ENCODE measurements around the gene KRTAP9-9. TPM values are rescaled to one million over a fixed set of nuclear protein-coding genes. Genes with fewer than 3 reads are reported as not detected.

The KRTAP9-9 gene
- polyA plus RNA-seq, 3 donors, result not detected

GRCh38 chr17:41304091-41304490 lies 48.9 kb downstream of the KRTAP9-9 start:
- no peak for DNase-seq (ENCODE audit: extremely low read depth in 1 of 11, low read depth in 9 of 11, low spot score in 4 of 11)

Other genes starting within 250 kb of the KRTAP9-9 start
- not detected for gene KRTAP3-1, start 246.3 kb upstream of the KRTAP9-9 start, polyA plus RNA-seq (ENCODE audit: insufficient read length in 3 of 3)
- gene KRTAP1-5, start 228.2 kb upstream of the KRTAP9-9 start, polyA plus RNA-seq (ENCODE audit: insufficient read length in 3 of 3), result not detected
- gene KRTAP1-4, start 225.2 kb upstream of the KRTAP9-9 start, polyA plus RNA-seq (ENCODE audit: insufficient read length in 3 of 3), result not detected
- not detected for gene KRTAP1-3, start 220.5 kb upstream of the KRTAP9-9 start, polyA plus RNA-seq (ENCODE audit: insufficient read length in 3 of 3)
- gene KRTAP1-1, start 213.9 kb upstream of the KRTAP9-9 start, polyA plus RNA-seq (ENCODE audit: insufficient read length in 3 of 3), result not detected
- gene KRTAP2-1, start 208.1 kb upstream of the KRTAP9-9 start, polyA plus RNA-seq (ENCODE audit: insufficient read length in 3 of 3), result not detected
- not detected for gene KRTAP2-2, start 200.2 kb upstream of the KRTAP9-9 start, polyA plus RNA-seq (ENCODE audit: insufficient read length in 3 of 3)
- gene KRTAP2-3, start 195.3 kb upstream of the KRTAP9-9 start, polyA plus RNA-seq (ENCODE audit: insufficient read length in 3 of 3), result not detected
- not detected for gene KRTAP2-4, start 189.5 kb upstream of the KRTAP9-9 start, polyA plus RNA-seq (ENCODE audit: insufficient read length in 3 of 3)
- gene KRTAP4-7, start 171.2 kb upstream of the KRTAP9-9 start, polyA plus RNA-seq (ENCODE audit: insufficient read length in 3 of 3), result not detected
- gene KRTAP4-8, start 157.2 kb upstream of the KRTAP9-9 start, polyA plus RNA-seq (ENCODE audit: insufficient read length in 3 of 3), result not detected
- gene KRTAP4-16, start 153.2 kb upstream of the KRTAP9-9 start, polyA plus RNA-seq (ENCODE audit: insufficient read length in 3 of 3), result not detected
- not detected for gene KRTAP4-9, start 150.0 kb upstream of the KRTAP9-9 start, polyA plus RNA-seq (ENCODE audit: insufficient read length in 3 of 3)
- gene KRTAP4-11, start 137.0 kb upstream of the KRTAP9-9 start, polyA plus RNA-seq (ENCODE audit: insufficient read length in 3 of 3), result not detected
- gene KRTAP4-12, start 131.2 kb upstream of the KRTAP9-9 start, polyA plus RNA-seq (ENCODE audit: insufficient read length in 3 of 3), result not detected
- gene KRTAP4-6, start 114.8 kb upstream of the KRTAP9-9 start, polyA plus RNA-seq (ENCODE audit: insufficient read length in 3 of 3), result not detected
- not detected for gene KRTAP4-5, start 105.6 kb upstream of the KRTAP9-9 start, polyA plus RNA-seq (ENCODE audit: insufficient read length in 3 of 3)
- not detected for gene KRTAP4-4, start 94.6 kb upstream of the KRTAP9-9 start, polyA plus RNA-seq (ENCODE audit: insufficient read length in 3 of 3)
- not detected for gene KRTAP4-3, start 87.2 kb upstream of the KRTAP9-9 start, polyA plus RNA-seq (ENCODE audit: insufficient read length in 3 of 3)
- gene KRTAP4-2, start 77.2 kb upstream of the KRTAP9-9 start, polyA plus RNA-seq (ENCODE audit: insufficient read length in 3 of 3), result not detected
- not detected for gene KRTAP4-1, start 70.5 kb upstream of the KRTAP9-9 start, polyA plus RNA-seq (ENCODE audit: insufficient read length in 3 of 3)
- not detected for gene KRTAP9-1, start 65.5 kb upstream of the KRTAP9-9 start, polyA plus RNA-seq (ENCODE audit: insufficient read length in 3 of 3)
- not detected for gene KRTAP9-2, start 28.7 kb upstream of the KRTAP9-9 start, polyA plus RNA-seq (ENCODE audit: insufficient read length in 3 of 3)
- not detected for gene KRTAP9-3, start 22.9 kb upstream of the KRTAP9-9 start, polyA plus RNA-seq (ENCODE audit: insufficient read length in 3 of 3)
- gene KRTAP9-8, start 17.4 kb upstream of the KRTAP9-9 start, polyA plus RNA-seq (ENCODE audit: insufficient read length in 3 of 3), result not detected
- not detected for gene KRTAP9-4, start 5.7 kb upstream of the KRTAP9-9 start, polyA plus RNA-seq (ENCODE audit: insufficient read length in 3 of 3)
- gene KRTAP9-6, start 10.0 kb downstream of the KRTAP9-9 start, polyA plus RNA-seq (ENCODE audit: insufficient read length in 3 of 3), result under 1 TPM in 1 of 3 donors, not detected in 2; 0.19 TPM
- not detected for gene KRTAP9-7, start 20.3 kb downstream of the KRTAP9-9 start, polyA plus RNA-seq (ENCODE audit: insufficient read length in 3 of 3)
- not detected for gene KRTAP29-1, start 47.5 kb downstream of the KRTAP9-9 start, polyA plus RNA-seq (ENCODE audit: insufficient read length in 3 of 3)
- gene KRTAP16-1, start 53.9 kb downstream of the KRTAP9-9 start, polyA plus RNA-seq (ENCODE audit: insufficient read length in 3 of 3), result not detected
- under 1 TPM in 1 of 3 donors, not detected in 2; 0.17 TPM for gene KRTAP17-1, start 60.3 kb downstream of the KRTAP9-9 start, polyA plus RNA-seq (ENCODE audit: insufficient read length in 3 of 3)
- gene KRT33A, start 95.4 kb downstream of the KRTAP9-9 start, polyA plus RNA-seq (ENCODE audit: insufficient read length in 3 of 3), result not detected
- not detected for gene KRT33B, start 114.4 kb downstream of the KRTAP9-9 start, polyA plus RNA-seq (ENCODE audit: insufficient read length in 3 of 3)
- not detected for gene KRT34, start 126.9 kb downstream of the KRTAP9-9 start, polyA plus RNA-seq (ENCODE audit: insufficient read length in 3 of 3)
- not detected for gene KRT31, start 142.2 kb downstream of the KRTAP9-9 start, polyA plus RNA-seq (ENCODE audit: insufficient read length in 3 of 3)
- not detected for gene KRT37, start 169.2 kb downstream of the KRTAP9-9 start, polyA plus RNA-seq (ENCODE audit: insufficient read length in 3 of 3)
- gene KRT38, start 185.6 kb downstream of the KRTAP9-9 start, polyA plus RNA-seq (ENCODE audit: insufficient read length in 3 of 3), result not detected
- not detected for gene KRT32, start 212.0 kb downstream of the KRTAP9-9 start, polyA plus RNA-seq (ENCODE audit: insufficient read length in 3 of 3)
- not detected for gene KRT35, start 225.8 kb downstream of the KRTAP9-9 start, polyA plus RNA-seq (ENCODE audit: insufficient read length in 3 of 3)
- gene KRT36, start 234.5 kb downstream of the KRTAP9-9 start, polyA plus RNA-seq (ENCODE audit: insufficient read length in 3 of 3), result not detected